ENCODE data around the gene PPP2R5C. TPM values are rescaled to one million over a fixed set of nuclear protein-coding genes. Genes with fewer than 3 reads are reported as not detected.
A peak's percentile ranks its signal among the peaks of the same experiment; 100 is the strongest.
"Not testable (repeated sequence)": the region's sequence is repeated elsewhere in the genome, so short reads cannot be mapped to it uniquely, and the experiment has no call there.

PPP2R5C gene
- total RNA-seq, result 174 TPM

GRCh38 chr14:101761032-101761880 is at the start of gene PPP2R5C:
Gene PPP2R5C (plus strand): TSS chr14:101761709. CDS start chr14:101761894, 185 bp downstream.
- no peak for FAIRE-seq
- DNase-seq (ENCODE audit: low spot score in 2 of 2), result peak; percentile 91 to 98

GRCh38 chr14:101711857-101712233 is 49.7 kb upstream of the PPP2R5C start:
- not testable (repeated sequence) for DNase-seq (ENCODE audit: low spot score in 2 of 2); FAIRE-seq

- FAIRE-seq; DNase-seq (ENCODE audit: low spot score in 2 of 2): not testable (repeated sequence)
Measured at GRCh38 chr14:101712341-101712740, 49.2 kb upstream of the PPP2R5C start.

- not testable (repeated sequence) for FAIRE-seq; DNase-seq (ENCODE audit: low spot score in 2 of 2)
Measured at GRCh38 chr14:101713091-101713490, 48.4 kb upstream of the PPP2R5C start.

GRCh38 chr14:101713621-101714349 is 47.7 kb upstream of the PPP2R5C start:
- FAIRE-seq, result no peak

GRCh38 chr14:101714394-101714793 is 47.1 kb upstream of the PPP2R5C start:
- FAIRE-seq (no peak), DNase-seq (ENCODE audit: low spot score in 2 of 2) (no peak)

More at GRCh38 chr14:101713621-101714349, 47.7 kb upstream of the PPP2R5C start:
- no peak for DNase-seq (ENCODE audit: low spot score in 2 of 2)

GRCh38 chr14:101715210-101716076 is 46.1 kb upstream of the PPP2R5C start:
- FAIRE-seq, result no peak
- DNase-seq (ENCODE audit: low spot score in 2 of 2), result no peak

- FAIRE-seq (no peak), DNase-seq (ENCODE audit: low spot score in 2 of 2) (no peak)
Measured at GRCh38 chr14:101716077-101716950, 45.2 kb upstream of the PPP2R5C start.

- DNase-seq (ENCODE audit: low spot score in 2 of 2) (no peak), FAIRE-seq (no peak)
Measured at GRCh38 chr14:101716956-101717662, 44.4 kb upstream of the PPP2R5C start.

GRCh38 chr14:101717663-101718490 is 43.6 kb upstream of the PPP2R5C start:
- FAIRE-seq (no peak), DNase-seq (ENCODE audit: low spot score in 2 of 2) (no peak)

GRCh38 chr14:101719045-101719645 is 42.4 kb upstream of the PPP2R5C start:
- FAIRE-seq, result no peak
- DNase-seq (ENCODE audit: low spot score in 2 of 2), result no peak

GRCh38 chr14:101719708-101720107 is 41.8 kb upstream of the PPP2R5C start:
- FAIRE-seq (no peak), DNase-seq (ENCODE audit: low spot score in 2 of 2) (no peak)

GRCh38 chr14:101721111-101721510 is 40.4 kb upstream of the PPP2R5C start:
- DNase-seq (ENCODE audit: low spot score in 2 of 2), result no peak
- FAIRE-seq, result no peak

GRCh38 chr14:101721951-101722661 is 39.4 kb upstream of the PPP2R5C start:
- DNase-seq (ENCODE audit: low spot score in 2 of 2) (no peak), FAIRE-seq (no peak)

- DNase-seq (ENCODE audit: low spot score in 2 of 2) (no peak), FAIRE-seq (no peak)
Measured at GRCh38 chr14:101723061-101723595, 38.4 kb upstream of the PPP2R5C start.

GRCh38 chr14:101725652-101726051 is 35.9 kb upstream of the PPP2R5C start:
- not testable (repeated sequence) for DNase-seq (ENCODE audit: low spot score in 2 of 2); FAIRE-seq
